ENCODE results near the gene MRPS10.
"Not testable (repeated sequence)": the region's sequence is repeated elsewhere in the genome, so short reads cannot be mapped to it uniquely, and the experiment has no call there.

MRPS10 gene

DNA sequence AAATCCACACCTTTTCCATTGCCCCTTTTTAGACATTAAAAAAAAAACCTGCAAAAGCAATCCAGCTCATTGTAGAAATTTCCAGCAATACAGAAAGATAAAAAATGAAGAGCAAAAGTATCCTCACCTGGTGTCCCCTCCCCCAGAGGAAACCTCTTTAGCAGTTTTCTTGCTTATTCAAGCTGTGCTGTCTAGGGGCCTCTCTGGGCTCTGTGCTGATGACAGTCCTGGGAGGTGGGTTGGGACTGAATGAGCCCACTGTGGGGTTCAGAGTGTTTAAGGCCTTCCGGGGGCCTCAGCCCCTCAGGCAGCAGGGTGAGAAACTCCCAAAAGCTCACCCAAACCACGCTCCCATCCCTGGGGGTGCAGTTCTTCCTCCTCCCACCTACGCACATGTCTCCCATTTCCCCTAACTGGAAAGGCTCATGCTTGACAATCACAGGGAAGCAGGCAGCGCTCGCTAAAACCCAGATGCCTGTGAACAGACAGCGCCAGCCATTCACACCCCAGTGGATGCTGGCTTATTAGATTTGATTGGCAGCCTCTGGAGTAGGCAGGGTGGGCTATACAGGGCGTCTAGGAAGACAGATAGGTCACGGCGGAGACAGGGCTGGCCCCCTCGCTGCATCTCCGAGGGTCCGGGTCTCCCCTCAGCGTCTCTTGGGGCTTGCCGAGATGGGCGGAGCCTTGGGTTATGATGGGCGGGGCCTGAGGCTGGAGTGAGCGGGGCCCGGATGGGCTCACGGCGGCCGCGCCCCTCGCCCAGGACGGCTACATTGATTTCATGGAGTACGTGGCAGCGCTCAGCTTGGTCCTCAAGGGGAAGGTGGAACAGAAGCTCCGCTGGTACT, 39.9 kb downstream of the MRPS10 start:
- DNase-seq (ENCODE audit: low read depth in 2 of 2): no peak

DNA sequence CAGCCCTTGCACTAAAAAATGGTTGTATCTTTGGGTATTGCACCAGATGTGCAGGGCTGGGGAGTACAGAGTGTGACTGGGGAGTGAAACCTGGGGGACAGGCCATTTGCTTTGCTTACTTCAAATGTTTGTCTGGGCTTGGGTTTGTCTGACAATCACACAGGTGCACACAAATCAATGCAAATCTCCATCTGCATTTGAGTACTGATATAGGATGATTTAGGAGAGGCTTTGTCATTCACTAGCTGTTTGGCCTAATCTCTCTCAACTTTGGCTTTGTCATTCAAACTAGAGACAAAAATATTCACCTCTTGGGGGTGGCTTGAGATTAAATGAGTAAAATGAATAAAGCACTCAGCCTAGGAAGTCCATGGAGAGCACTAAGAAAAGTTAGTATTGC, 40.7 kb downstream of the MRPS10 start:
- DNase-seq (ENCODE audit: low read depth in 2 of 2): no peak

DNA sequence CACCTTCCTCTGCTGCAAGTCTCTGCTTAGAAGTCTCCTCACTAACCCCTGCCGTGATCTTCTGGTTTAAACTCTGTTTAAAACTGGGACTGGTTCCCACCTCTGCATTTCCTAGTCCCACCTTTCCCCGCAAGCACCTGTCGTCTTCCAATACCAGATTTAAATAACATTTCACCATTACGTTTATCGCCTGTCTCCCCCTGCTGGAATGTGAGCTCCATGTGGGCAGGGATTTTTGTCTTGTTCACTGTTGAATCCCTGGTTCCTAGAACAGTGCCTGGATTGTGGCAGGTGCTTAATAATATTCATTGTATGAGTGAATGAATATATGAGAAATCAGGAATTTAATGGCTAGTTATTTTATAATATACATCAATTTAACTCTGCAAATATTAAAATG, 41.8 kb downstream of the MRPS10 start:
- DNase-seq (ENCODE audit: low read depth in 2 of 2): no peak

DNA sequence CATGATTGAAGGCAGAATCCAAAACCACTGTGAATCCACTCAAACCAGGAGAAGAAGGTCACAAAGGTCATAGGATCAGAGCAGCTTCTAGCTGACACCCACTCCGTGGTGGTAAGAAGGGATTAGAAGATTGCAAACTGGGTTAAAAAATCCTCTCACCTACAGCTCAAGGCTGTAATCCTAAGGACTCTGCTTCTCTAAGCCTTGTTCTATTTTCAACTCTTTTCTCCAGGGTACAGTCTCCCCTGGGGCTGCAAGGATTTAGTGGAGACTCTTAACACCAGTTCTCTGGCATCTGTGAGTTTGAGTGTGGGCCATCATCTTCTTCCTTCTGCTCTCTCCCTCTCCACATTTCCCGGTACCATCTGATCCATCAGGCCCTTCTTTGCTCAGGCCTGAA, 44.6 kb downstream of the MRPS10 start, which contains the start of gene GUCA1A:
TSS of gene GUCA1A (plus strand) at position 264 of the 400 bp plus-strand sequence. CDS start 250 bp downstream, outside the sequence.
- DNase-seq (ENCODE audit: low read depth in 2 of 2): no peak

DNA sequence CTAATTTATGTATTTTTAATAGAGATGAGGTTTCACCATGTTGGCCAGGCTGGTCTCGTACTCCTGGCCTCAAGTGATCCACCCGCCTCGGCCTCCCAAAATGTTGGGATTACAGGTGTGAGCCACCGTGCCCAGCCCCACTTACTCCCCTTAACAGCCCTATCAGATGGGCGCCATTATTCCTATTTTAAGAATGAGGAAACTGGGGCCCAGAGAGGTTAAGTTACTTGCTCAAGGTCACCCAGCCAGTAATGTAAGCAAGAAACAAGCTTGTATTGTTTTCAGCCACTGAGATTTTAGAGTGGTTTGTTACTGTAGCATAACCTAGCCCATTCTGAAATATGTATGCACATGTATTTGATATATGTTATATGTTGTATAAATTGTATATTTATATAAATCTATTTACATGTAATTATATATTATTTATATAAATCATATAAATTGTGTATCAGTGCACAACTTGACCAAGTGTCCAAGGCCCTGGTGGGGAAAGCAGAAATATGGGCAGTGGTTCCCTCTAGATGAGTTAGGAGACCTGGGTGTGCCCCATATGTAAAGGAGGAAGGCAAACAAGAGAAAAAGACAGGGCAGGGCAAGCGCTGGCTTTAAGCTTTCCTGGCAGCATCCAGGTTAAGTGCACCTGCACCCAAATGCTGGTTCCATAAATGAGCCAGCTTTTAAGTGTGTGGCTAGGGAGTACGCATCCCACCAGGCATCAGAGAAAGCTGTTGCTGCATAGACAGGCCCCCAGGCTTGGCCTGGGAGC, 45.7 kb downstream of the MRPS10 start:
- no peak for DNase-seq (ENCODE audit: low read depth in 2 of 2)

DNA sequence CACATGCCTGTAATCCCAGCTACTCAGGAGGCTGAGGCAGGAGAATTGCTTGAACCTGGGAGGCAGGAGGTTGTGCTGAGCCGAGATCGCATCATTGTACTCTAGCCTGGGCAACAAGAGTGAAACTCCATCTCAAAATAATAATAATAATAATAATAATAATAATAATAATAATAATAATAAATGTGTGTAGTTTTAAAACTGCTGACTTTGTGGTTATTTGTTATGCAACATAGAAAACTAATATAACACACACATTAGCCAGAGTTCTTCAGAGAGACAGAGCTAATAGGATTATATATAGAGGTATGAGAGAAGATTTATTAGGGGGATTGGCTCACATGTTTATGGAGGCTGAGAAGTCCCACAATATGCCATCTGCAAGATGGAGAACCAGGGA, 47.9 kb downstream of the MRPS10 start:
- DNase-seq (ENCODE audit: low read depth in 2 of 2): not testable (repeated sequence)

DNA sequence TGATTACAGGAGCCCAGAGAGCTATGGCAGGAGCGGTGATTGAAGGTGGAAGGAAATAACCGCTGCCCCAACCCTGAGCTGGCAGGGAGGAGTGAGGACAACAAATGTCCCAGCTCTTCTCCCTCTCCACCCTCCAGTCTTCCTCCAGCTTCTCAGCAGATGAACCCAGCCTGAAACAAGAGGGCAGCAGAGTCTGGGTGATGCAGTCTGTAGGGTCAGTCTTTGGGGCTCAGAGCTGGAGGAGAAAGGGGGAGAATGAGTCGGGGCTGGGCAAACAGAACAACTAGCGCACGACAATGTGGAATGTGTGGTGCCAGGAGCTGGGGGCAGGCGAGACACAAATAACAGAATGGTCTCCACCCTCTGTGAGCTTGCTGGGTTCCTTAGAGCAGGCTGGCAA, 49.0 kb downstream of the MRPS10 start:
- no peak for DNase-seq (ENCODE audit: low read depth in 2 of 2)

DNA sequence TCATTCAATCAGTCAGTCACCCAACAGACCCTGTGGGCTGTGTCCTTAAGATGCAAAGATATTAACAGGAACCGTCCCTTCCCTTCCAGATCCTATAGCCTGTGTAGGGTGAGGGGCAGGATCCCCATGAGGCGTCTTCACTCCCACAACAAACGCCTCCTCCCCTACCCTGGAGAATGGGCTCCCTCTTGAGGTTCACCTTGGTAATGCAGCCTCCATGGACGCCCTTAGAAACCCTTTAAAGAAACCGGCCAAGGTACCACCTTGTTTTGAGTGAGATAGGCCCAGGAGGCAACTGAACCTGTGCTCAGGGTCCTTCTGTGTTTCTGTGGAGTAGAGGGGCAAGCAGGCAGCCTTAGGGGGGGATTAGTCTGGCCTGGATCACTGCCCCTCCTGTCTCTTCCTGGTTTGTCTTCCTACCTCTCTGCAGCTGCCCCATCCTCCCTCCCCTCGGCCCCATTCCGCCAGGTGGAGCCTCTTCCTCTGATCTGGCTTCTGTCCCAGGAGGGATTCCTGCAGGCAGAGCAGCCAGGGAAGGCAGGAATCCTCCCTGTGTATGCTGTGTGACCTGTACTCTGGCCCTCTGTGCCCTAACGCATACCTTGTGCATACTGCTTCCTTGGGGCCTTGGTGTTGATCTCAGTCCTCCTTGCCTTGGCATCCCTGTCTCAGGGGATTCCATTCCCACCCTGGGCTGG, 51.1 kb downstream of the MRPS10 start:
- peak; percentile 46 to 77 for DNase-seq (ENCODE audit: low read depth in 2 of 2)

DNA sequence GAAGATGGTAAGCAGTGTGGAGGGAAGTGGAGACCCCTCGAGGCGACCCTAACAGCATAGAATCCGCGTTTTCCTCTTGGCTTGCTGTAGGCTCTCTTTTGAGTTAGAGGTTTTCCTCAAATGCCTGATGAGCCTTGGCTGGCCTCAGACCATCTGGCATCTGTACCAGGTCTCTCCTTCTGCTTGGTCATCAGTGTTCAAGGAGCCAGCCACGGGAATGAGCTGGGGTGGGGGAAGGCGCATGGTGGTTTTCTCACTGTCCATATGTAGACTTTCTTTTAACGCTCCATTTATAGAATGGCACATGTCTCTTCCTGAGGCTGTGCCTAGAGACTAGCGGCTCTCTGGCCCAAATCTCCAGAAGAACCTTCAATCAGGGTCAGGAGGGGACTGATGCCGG, 52.6 kb downstream of the MRPS10 start:
- DNase-seq (ENCODE audit: low read depth in 2 of 2): no peak

DNA sequence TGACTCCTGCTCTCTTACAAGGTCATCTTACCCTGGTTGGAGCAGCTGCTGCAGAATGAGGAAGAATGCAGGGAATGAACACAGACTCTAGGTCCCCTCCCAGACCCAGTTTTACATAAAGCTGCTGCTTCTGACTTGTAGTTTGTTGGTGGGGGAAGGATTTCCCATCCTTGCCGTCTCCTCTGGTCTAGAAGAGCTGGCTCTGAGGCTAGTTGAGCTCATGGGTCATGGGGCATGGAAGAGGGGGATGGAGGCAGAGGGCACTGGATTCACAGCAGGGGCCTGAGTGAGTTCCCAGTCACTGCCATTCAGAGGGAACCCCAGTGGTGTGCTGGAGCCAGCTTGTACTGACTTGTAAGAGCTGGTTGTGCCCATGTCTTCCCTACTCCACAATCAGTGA, 53.7 kb downstream of the MRPS10 start:
- no peak for DNase-seq (ENCODE audit: low read depth in 2 of 2)

DNA sequence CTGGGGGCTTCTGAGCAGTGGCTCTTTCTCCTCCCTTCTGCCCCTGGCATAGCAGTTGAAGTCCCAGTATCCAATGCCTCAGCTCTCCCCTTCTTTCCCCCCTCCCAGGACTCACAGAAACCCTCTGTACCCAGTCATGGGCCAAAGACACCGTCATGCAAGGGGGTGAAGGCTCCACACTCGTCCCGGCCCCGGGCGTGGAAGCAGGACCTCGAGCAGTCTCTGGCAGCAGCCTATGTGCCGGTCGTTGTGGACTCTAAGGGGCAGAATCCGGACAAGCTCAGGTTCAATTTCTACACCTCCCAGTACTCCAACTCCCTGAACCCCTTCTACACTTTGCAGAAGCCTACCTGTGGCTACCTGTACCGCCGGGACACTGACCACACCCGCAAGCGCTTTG, 54.8 kb downstream of the MRPS10 start:
- DNase-seq (ENCODE audit: low read depth in 2 of 2): no peak

DNA sequence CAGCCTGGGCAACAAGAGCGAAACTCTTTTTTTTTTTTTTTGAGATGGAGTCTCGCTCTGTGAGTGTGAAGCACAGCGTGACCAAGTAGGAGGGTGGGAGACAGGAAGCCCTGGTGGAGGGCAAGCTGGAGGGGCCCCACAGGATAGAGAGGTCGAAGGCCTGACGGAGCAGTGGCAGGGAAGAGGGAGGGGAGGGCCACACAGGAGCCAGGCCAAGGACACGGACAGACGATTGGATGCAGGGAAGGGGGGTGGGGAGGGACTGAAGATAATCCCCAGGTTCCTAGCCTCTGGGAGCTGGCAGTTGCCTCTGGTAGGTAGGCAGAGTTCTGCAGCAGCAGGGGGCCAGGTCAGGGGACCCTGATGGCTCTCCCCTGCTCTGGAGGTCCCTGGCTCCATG, 55.3 kb downstream of the MRPS10 start:
- DNase-seq (ENCODE audit: low read depth in 2 of 2): no peak

DNA sequence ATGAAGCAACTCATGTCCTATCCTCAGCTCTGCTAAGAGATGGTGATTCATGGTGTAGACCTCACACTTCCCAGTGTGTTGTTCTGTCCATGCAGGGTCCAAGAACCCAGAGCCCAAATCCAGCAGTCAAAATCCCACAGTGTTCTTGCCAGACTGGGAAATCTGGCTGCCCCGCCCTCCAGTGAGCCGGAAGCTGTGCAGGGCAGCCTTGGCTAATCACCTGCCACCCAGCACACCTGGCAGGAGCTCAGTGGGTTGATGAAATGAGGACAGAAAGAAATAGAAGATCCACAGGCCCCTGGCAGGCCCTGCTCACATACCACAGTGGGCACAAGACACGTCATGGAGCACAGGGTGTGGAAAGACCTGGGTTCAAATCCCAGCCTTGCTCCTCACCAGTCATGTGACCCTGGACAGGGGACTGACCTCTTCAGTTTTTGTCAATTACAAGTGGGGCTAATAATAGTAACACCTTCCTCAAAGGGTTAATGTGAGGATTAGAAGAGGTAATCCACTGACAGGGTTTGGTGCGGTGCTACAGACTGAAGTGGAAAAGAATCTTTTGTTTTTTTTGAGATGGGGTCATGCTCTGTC, 58.1 kb downstream of the MRPS10 start:
- no peak for DNase-seq (ENCODE audit: low read depth in 2 of 2)

DNA sequence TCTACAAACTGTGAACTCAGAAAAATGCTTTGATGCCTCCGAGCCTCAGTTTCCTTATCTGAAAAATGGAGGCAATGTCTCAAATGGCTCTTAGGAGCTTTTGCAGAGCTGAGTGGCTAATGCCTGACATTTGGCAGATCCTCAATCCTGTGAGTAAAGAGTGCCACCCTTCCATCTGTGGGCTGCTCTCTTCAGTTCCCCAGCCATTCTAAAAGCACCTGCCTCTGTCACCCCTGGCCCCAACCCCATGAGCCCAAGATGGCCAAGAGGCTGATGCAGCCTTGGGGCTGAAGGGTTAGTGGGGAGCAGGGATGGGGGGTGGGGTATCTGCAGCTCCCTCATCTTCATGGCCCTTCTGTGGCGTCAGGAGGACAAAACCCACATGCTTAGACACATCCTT, 59.0 kb downstream of the MRPS10 start:
- no peak for DNase-seq (ENCODE audit: low read depth in 2 of 2)

DNA sequence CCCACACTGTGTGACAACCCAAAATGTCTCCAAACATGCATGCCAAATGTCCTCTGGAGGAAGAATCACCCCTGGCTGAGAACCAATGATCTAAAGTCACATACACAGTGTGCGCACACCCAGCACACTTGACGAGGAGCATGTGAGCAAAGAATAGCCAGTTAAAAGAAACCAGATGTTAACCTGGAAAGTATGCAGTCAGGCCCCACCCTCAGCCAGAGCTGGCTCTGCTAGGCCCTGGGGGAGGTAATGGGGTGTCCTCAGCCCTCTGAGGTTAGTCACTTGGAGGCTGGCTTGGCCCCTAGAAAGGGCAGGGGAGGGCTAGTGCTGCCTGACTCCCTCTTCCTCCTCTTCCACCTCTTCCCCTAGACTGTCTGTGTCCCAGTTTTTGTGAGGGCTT, 59.6 kb downstream of the MRPS10 start:
- DNase-seq (ENCODE audit: low read depth in 2 of 2): no peak

Data from stimulated activated CD4-positive, alpha-beta T cell treated with anti-CD3 and anti-CD28 coated beads, Interleukin-12 subunit alpha, Interleukin-12 subunit beta, amount 100 ng/mL, for 24 hours (primary cell).